ENCODE results near the gene MARCKS.

The MARCKS gene

DNA sequence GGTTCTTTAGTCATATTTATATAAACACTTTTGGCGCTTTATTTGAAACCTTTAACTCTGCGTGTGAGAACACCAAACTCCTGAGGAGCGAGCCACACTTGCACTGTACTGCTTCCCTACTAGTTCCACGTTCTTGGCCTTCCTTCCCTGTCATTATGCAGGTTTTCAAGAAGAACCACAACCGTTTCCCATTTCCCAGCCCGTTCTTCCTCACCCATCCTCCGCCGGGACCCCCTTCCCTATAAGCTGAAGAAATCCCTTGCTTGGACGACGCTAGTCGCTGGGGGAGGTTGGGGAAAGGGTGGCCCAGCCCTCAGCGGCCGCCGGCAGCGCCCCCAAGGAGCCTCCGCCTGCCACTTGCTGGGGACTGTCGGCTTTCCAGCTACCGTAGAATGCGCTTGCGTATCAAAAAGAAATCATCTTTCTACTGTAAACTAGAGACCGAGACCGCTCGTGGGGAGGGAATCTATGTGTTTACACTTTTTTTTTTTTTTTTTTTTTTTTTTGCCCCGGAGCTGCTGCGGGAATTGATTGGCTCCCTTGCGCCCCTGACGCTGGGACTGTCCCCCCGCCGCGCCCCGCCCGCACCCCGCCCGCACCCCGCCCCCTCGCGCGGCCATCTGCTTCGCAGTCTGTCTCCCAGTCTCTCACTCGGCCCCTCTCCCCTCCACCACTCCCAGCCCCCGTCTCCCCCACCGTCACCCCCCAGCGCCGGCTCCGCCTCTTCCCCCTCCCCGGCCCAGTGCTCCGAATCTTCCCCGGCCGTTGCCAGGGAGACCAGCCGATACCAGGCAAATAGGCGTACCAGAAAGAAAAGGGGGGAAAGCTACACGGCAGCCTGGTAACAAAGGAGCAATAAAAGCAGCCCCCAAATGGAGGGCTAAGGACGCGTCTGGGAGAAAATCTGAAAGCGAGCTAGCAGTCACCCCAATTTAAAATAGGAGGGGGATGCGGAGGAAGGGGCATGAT lies 2.3 kb upstream of the MARCKS start:
- DNase-seq = peak; percentile 49

DNA sequence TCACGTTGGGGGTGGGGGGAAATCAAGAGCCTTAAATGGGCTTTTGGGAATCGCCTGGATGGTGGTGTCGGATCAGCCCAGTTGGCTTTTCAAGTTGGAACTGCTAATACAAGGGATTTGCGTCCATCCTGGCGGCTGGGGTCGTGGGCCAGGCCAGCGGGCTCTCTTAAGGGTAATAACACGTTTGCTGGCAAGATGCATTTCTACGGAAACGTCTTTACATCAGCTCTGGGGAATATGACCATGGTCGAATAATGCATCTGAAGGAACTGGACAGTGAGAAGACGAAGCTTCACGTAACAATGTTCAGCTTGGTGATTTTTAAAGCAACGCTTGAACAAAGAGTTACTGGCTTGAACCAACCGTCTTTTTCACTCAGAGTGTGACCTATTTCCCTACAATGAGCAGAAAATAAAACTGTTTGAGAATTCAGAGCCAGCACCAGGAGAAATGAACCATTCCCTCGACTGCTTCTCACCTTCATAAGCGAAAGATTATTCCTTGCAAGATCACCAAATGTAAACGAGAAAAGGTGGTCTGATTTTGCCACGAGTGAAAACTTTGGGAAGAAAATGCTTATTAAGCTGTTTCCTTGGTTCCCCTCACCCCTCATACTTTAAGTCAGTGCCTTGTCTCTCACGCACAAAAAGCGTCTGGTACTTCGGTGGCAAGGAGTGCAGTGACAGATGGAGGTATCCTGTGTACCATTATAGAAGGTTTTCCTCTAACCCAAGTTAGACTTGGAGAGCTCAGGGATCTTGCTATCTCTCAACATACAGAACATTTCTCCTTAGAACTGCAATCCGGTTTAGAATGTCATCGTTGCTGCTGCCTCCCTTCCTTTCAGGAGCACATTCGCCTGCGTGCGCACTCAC lies 1.4 kb upstream of the MARCKS start:
- no peak for DNase-seq

DNA sequence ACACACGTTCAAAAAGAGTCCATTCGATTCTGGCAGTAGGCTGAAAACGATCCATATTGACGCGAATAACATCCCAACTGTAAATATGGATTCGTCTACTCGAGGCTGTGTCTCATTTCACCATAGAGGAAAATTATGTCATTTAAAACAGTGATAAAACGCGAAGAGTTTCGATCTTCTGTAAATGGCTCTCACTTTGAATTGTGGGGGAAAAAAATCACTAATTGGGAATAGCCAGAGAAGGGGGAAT lies 845 bp upstream of the MARCKS start:
- DNase-seq = no peak

GRCh38 chr6:113857556-113858479 lies 673 bp downstream of the MARCKS start:
- DNase-seq = no peak

DNA sequence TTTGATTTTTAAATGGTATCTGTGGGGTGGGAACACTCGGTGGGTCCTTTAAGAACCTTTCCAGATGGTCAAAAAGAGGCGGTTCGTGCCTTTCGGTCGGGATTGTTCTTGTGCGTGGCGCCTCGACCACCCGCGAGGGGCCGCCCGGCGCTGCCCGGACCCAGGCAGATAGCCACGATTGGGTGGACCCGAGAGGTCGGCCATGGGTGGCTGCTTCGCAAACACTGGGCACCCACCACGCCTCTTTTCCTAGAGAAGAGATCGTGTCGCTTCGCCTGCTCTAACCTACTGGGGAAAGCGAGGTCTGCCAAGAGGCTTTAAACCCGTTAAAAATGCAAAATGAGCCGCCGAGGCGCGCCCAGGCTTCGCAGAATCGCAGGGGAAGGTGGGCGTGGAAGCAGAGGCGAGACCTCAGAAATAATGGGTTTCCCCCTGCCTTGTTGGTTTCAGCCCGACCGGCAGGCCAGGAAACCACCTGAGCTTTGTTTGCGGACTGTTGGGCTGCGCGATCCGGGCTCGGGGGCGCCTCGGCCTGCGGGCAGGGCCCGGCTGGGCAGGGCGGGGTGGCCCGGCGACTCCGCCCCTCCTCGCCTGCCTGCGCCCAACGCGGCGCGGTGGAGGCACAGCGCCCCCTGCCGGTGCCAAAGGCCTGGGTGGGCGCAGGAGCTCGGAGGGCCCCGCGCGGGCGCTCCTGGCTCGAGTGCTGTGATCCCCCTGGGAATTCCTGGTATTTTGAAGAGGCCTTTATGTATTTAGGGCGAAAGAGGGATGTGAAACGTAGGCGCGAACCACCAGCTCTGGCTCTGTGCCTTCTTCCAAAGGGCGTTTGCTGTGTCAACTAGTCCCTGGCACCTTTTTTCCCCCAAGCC lies 1.6 kb downstream of the MARCKS start:
- peak; percentile 87 for DNase-seq

DNA sequence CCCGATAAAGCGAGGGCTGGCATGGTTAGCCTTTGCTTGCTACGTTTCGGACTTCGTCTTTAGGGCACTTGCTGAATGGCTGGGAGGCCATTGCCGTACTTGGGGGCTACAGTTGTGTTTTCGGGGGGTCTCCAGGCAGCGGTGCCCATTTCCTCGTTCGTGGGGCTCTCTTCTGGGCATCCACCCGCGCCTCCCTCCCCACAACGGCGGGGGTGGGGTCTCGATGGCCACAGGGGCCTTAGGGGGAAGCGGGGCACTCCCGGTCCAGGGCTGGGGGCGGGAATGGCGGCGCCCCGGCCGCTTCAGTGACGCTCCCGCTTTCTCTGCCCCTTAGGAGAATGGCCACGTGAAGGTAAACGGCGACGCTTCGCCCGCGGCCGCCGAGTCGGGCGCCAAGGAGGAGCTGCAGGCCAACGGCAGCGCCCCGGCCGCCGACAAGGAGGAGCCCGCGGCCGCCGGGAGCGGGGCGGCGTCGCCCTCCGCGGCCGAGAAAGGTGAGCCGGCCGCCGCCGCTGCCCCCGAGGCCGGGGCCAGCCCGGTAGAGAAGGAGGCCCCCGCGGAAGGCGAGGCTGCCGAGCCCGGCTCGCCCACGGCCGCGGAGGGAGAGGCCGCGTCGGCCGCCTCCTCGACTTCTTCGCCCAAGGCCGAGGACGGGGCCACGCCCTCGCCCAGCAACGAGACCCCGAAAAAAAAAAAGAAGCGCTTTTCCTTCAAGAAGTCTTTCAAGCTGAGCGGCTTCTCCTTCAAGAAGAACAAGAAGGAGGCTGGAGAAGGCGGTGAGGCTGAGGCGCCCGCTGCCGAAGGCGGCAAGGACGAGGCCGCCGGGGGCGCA lies 2.4 kb downstream of the MARCKS start:
- DNase-seq = no peak

GRCh38 chr6:113860181-113860955 lies 3.2 kb downstream of the MARCKS start:
- DNase-seq = no peak

DNA sequence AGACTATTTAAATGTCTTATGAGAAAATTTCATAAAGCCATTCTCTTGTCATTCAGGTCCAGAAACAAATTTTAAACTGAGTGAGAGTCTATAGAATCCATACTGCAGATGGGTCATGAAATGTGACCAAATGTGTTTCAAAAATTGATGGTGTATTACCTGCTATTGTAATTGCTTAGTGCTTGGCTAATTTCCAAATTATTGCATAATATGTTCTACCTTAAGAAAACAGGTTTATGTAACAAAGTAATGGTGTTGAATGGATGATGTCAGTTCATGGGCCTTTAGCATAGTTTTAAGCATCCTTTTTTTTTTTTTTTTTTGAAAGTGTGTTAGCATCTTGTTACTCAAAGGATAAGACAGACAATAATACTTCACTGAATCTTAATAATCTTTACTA lies 5.0 kb downstream of the MARCKS start:
- DNase-seq = no peak

GRCh38 chr6:113870917-113871316 lies 13.8 kb downstream of the MARCKS start:
- no peak for DNase-seq

GRCh38 chr6:113871975-113872374 lies 14.8 kb downstream of the MARCKS start:
- DNase-seq = no peak

DNA sequence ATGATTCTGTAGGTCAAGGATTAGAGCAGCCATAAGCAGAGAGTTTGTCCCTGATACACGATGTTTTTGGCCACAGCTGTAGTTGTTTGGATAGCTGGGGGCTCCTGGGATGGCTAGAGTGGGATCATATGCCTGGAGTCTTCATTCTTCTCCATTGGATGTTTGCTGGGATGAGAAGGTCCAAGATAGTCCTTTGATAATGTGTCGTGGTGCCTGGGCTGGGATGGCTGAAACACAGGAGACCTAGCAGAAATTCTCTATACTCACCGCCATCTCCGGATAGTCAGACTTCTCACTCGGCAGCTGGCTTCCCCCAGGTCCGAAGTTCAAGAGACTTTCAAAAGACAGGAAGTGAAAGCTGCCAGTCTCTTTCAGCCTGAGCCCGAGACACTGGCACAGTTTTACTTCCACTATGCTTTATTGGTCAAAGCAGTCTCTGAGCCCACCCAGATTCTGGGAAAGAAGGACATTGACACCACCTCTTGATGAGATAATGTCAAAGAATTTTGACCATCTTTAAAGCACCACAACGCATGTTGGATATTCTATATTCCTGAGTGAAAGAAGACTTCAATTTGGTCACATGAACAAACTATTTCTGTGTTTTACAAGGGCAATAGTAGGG lies 16.0 kb downstream of the MARCKS start:
- DNase-seq = no peak

DNA sequence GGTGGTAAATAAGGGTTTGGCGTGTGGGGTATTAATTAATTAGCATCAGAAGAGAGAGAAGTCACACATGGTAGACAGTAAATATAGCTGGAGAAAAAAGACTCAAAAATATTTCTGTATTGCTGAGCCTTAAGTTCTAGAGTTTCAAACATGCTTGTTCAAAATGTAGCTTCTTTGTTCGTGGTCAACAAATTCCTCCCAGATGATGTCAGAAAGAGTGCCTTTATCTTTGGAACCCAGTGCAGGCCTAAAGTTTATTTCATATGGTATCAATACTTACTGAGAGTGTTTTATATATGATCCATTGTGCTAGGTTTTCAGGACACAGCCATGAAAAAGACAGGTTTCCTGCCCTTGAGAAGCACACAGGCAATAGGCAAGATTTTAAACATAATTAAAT lies 18.3 kb downstream of the MARCKS start:
- no peak for DNase-seq

GRCh38 chr6:113876695-113877094 lies 19.6 kb downstream of the MARCKS start:
- DNase-seq = no peak

DNA sequence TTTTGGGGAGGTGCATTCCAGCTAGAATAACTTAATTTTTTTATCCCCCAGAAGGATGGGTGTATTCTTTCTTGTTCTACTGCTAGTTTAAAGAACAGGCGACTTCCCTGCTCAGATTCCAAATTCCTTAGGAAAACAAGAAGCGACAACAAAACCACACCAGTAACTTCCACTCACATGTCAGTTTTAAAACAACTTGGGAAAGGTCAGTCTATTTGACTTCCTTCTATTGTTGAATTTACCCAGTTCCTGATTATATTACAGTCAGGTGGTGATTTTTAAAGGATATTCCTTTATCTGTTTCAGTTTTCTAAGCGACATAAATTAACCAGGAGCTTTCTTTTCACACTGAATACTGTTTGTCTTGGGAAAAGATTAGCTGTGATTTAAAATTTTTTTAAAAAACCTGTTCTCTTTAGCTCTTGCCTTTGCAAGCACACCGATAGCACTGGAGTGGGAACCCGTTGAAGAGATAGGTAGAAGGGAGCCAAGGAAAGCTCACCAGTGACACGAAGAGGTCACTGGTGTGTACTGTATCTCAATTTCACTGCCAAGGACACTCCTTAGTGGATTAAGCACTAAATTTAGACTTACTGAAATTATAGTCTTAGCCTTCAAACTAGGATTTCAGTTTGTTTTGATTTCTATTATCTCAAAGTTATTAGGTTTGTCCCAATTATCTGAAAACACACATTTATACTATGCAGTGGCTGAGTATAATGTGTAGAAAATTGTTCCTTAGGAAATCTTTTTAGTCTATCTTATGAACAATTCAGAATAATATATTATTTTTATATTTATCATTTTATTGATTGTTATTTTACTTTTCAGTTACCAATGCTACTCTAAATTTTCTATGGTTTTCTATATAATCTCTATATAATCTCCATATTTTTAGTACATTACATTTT lies 22.3 kb downstream of the MARCKS start:
- peak; percentile 6 for DNase-seq

- no peak for DNase-seq
Observed at GRCh38 chr6:113881478-113881980, 24.4 kb downstream of the MARCKS start.

- no peak for DNase-seq
Observed at GRCh38 chr6:113882336-113883022, 25.3 kb downstream of the MARCKS start.

DNA sequence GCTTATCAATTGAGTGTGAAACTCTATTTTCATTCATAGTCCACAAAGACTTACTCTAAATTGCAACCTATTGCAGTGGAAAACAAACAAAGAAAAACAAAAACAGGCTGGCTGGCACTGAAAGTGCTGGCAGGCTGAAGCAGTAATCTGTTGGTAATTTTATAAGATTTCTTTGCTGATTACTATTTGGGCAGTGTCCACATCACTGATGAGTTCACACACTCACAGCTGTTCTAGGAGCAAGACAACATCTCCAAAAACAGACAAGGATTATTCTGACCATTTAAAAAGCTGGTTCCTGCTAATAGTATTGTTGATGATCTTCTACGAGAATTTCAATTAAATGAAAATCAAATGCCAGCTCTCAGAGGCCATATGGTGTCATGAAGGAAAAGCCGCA lies 26.9 kb downstream of the MARCKS start:
- DNase-seq = no peak

DNA sequence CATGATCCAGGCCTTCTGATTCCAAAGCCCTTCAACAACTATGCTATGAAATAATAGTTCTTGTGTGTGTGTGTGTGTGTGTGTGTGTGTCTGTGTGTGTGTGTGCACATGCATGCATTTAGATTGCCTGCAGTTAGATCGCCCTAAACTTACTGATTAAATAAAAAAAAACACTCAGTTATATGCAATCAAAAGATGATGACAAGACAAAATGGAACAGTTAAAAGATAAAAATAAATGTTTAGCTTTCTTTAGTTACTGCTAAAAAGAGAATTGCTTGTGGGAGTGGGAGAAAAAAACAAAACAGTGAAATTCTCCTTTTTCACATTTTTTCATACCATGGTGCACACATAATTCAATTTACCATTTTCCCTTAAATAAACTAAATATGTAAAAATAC lies 29.4 kb downstream of the MARCKS start:
- DNase-seq = no peak

All from T1000 (cell line).